Natural killer cell (primary cell): ENCODE results near the gene CA4. TPM values are rescaled to one million over a fixed set of nuclear protein-coding genes. Genes with fewer than 3 reads are reported as not detected.

ENCODE experiments used
- ATAC-seq, 3 donors: fragments of 150-1000 bp in 2 of 3; fragments of 200-7000 bp in 1 of 3; cut with Tn5 transposase; 1 replicate in 1 of 3; 2 replicates in 2 of 3; pipeline ENCODE4 v1.10.0; 2021; ENCODE audit warnings: mild to moderate bottlenecking in 2 of 3, moderate library complexity in 2 of 3
- DNase-seq, 2 donors: peaks; one replicate each; pipeline versions ENCODE4 v3.0.0 to v3.0.0-alpha.2; 2013 to 2021; ENCODE audit warnings: mixed read lengths in 1 of 2
- H3K27ac ChIP-seq: one replicate; pipeline ENCODE4 v1.5.1; 2013; ENCODE audit warnings: mild to moderate bottlenecking, low read length
- H3K27me3 ChIP-seq: one replicate; pipeline ENCODE4 v1.6.1; 2013; ENCODE audit warnings: low read length; ENCODE audit not compliant: control insufficient read depth, insufficient read depth
- H3K36me3 ChIP-seq: one replicate; pipeline ENCODE4 v1.6.1; 2013; ENCODE audit warnings: low read length; ENCODE audit not compliant: control insufficient read depth, insufficient read depth
- H3K4me1 ChIP-seq: one replicate; pipeline ENCODE4 v1.6.1; 2013; ENCODE audit warnings: low read length; ENCODE audit not compliant: control insufficient read depth, insufficient read depth
- H3K4me3 ChIP-seq: one replicate; pipeline ENCODE4 v1.5.1; 2013; ENCODE audit warnings: low read length
- H3K9me3 ChIP-seq: one replicate; pipeline ENCODE4 v1.6.1; 2013; ENCODE audit warnings: low read length; ENCODE audit not compliant: control insufficient read depth, insufficient read depth
- H3K27ac Mint-ChIP-seq, 2 donors: one replicate each; pipeline ENCODE4 v1.8.0; 2022; ENCODE audit warnings: mild to moderate bottlenecking in 2 of 2, mixed read lengths in 2 of 2, moderate library complexity in 1 of 2
- H3K27me3 Mint-ChIP-seq, 2 donors: one replicate each; pipeline ENCODE4 v1.8.0; 2022; ENCODE audit warnings: low read depth in 2 of 2, mixed read lengths in 2 of 2
- H3K36me3 Mint-ChIP-seq: one replicate; pipeline ENCODE4 v1.8.0; 2022; ENCODE audit warnings: mixed read lengths
- H3K4me1 Mint-ChIP-seq, 2 donors: one replicate each; pipeline ENCODE4 v1.8.0; 2022; ENCODE audit warnings: mixed read lengths in 2 of 2
- H3K4me3 Mint-ChIP-seq: one replicate; pipeline ENCODE4 v1.8.0; 2022; ENCODE audit warnings: mild to moderate bottlenecking, moderate library complexity, mixed read lengths
- H3K9me3 Mint-ChIP-seq, 2 donors: one replicate each; pipeline ENCODE4 v1.8.0; 2022; ENCODE audit warnings: mixed read lengths in 2 of 2
- WGBS: methylation state at CpG from one replicate; pipeline ENCODE4 v1.1.7; 2013; ENCODE audit warnings: missing lambda C conversion rate; ENCODE audit not compliant: insufficient coverage; 5-methylcytosine and 5-hydroxymethylcytosine counted together
- intact Hi-C: fragments of 100-400 bp; cut with micrococcal nuclease; formaldehyde crosslinking; loops from one replicate; pipeline ENCODE4 v1.14.2; 2022
- total RNA-seq, 4 donors: library from RNA; stranded (reverse); fragments of 120-200 nt in 1 of 4; gene quantifications; one replicate each; pipeline versions ENCODE4 v1.2.3 to v1.2.4, GENCODE V29; 2013 to 2022
- TF ChIP-seq, protein P1 (sequence below): fragments of 200-600 bp; IDR thresholded peaks from one replicate; pipeline ENCODE4 v1.8.0; 2022; ENCODE audit warnings: antibody characterized with exemption

Gene CA4
- total RNA-seq, 3 donors from 2014 or later (not counting 1 experiment from before 2014, with no cell fraction given): 1.3 TPM; not detected in 2

DNA sequence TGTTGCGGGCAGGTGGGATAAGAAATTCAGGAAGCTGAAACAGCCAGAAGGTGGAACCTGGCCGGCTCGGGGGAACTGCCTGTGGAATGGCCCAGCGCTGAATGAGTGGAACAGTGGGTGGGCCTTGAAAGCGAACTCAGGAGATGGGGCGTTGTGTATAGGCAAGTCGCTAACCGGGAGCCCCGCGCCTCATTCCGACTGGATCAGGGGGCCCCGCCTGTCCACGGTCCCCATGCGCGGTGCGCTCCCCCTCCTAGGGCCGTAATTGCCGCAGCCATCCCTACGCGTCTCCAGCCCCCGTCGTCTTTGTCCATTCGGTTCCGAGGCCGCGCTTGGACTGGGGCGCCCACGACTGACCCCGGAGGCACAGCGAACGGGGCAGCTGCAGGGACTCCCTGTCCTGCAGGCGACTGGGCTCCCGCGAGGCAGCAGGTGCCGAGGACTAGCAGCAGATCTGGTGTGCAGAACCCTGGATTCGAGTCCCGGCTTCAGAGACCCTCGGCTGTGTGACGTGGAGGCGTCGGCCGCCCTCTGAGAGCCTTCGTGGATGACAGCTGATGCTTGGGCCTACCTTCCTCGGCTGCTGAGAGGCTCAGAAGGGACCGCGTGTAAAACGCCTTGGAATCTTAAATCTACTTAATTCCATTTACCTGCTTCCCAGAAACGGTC lies 10.9 kb upstream of the CA4 start:
- Histone ChIP-seq H3K36me3 (no peaks in the 10 kb centered on the region), H3K27me3 (peaks cover 39% of the 10 kb centered on the region), H3K9me3 (no peaks in the 10 kb centered on the region), H3K4me3 (no peak overlapping the region), H3K4me1 (peaks cover 31% of the 10 kb centered on the region), H3K27ac (no peak overlapping the region)
- H3K27me3 Mint-ChIP-seq: peaks cover 42 to 73% of the 10 kb centered on the region in 2 donors
- intact Hi-C loops: no loop called here
- DNase-seq (no peak), ATAC-seq (no peak)
- H3K4me1 Mint-ChIP-seq: peaks cover 32 to 36% of the 10 kb centered on the region in 2 donors
- TF ChIP-seq, protein P1, sequence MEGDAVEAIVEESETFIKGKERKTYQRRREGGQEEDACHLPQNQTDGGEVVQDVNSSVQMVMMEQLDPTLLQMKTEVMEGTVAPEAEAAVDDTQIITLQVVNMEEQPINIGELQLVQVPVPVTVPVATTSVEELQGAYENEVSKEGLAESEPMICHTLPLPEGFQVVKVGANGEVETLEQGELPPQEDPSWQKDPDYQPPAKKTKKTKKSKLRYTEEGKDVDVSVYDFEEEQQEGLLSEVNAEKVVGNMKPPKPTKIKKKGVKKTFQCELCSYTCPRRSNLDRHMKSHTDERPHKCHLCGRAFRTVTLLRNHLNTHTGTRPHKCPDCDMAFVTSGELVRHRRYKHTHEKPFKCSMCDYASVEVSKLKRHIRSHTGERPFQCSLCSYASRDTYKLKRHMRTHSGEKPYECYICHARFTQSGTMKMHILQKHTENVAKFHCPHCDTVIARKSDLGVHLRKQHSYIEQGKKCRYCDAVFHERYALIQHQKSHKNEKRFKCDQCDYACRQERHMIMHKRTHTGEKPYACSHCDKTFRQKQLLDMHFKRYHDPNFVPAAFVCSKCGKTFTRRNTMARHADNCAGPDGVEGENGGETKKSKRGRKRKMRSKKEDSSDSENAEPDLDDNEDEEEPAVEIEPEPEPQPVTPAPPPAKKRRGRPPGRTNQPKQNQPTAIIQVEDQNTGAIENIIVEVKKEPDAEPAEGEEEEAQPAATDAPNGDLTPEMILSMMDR: no peak
- H3K9me3 Mint-ChIP-seq: no peaks in the 10 kb centered on the region
- no peak overlapping the region for H3K27ac Mint-ChIP-seq
- H3K4me3 Mint-ChIP-seq: no peak overlapping the region
- no peaks in the 10 kb centered on the region for H3K36me3 Mint-ChIP-seq
- 21% methylated on average over 48 of the region's 48 CpGs for whole genome bisulfite sequencing

DNA sequence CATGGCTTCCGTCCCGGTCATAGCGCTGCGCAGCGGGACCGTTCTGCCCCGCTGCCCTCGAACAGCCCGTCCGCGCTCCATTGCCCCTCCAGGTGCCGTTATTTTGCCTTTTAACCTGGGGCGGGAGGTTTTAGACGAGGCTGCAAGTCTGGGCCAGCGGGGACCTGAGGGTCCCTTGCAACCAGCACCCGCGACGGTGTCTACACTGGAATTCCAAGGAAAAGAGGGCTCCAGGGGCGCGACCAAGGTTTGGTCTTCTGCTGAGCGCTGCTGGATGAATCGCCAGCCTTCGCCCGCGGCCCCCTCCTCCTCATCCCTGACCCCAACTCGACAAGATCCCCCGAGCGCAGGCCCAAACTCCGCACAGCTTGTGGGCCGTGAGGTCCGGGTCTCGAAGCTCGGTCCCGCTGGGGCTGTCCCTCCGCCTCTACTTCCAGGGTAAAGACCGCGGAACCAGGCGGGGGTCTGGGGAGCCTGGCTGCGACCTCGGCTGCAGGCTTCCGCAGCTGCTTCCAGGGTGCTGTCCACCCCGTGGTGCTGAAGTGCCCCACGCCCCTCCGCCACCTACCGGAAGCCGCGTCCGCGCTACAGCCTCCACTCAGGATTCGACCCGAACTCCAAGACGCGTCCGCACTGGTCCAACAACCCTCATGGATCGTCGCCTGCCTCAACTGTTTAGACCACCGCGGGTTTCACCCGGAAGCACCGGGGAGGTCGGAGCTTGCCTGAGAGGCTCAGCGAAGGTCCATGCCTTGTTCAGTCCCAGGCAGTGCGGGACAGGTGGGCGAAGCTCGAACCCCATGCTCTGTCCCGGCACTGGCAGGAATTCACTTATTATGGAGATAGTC lies 10.1 kb upstream of the CA4 start:
- no peaks in the 10 kb centered on the region for H3K9me3 ChIP-seq
- H3K4me3 Mint-ChIP-seq: no peak overlapping the region
- no peaks in the 10 kb centered on the region for H3K9me3 Mint-ChIP-seq
- ATAC-seq (peak; percentile 67 to 75 (median 70)), DNase-seq (peak; percentile 62 to 82)
- H3K4me1 Mint-ChIP-seq: peaks cover 25 to 28% of the 10 kb centered on the region in 2 donors
- H3K27me3 Mint-ChIP-seq: peaks cover 49 to 73% of the 10 kb centered on the region in 2 donors
- 9% methylated on average over 66 of the region's 66 CpGs for WGBS
- no peaks in the 10 kb centered on the region for H3K36me3 ChIP-seq
- TF ChIP-seq, protein P1: peak; percentile 55
- H3K4me3 ChIP-seq: no peak overlapping the region
- intact Hi-C loops: no loop called here
- H3K4me1 ChIP-seq: peaks cover 24% of the 10 kb centered on the region
- no peaks in the 10 kb centered on the region for H3K36me3 Mint-ChIP-seq
- H3K27ac Mint-ChIP-seq: no peak overlapping the region
- no peak overlapping the region for H3K27ac ChIP-seq
- peaks cover 42% of the 10 kb centered on the region for H3K27me3 ChIP-seq

DNA sequence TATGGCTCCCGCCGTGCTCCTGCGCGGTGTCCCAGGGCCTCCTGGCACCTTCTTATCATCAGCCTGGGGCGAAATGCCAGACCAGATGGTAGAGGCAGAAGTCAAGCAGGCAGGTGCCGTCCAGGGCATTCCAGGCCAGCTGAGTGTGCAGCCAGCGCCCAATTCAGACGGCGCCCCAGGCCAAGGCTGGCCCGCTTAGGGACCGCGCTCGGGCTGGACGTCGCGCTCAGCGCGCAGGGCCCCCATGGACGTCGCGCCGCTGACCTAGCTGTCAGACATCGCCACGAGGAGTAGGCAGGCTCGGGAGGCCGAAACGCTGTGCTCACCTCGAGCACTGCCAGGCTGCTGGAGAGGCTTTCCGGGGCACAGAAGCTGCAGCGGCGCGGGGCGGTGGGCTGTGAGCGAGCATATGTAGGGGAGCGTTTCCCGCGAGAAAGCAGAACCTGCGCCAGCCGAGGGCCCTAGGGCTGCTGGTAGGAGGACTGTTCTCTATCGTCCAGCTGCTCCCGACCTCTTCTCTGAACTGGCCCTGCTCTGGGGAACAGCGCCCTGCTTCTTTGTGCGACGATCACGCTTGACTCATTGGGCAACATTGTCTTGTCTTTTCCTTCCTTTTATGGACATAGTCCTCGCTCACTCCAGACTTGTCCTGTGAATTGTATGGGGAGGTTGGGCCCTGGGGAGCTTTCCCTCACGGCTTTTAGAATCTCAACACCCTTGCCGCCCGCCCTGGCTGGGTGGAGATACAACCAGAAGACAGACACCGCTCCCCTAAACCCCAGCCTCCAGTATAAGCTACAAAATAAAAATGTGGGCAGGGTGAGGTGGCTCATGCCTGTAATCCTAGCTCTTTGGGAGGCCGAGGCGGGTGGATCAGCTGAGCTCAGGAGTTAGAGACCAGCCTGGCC lies 8.4 kb upstream of the CA4 start:
- H3K9me3 ChIP-seq: no peaks in the 10 kb centered on the region
- Mint-ChIP-seq H3K9me3 (no peaks in the 10 kb centered on the region), H3K27ac (no peak overlapping the region), H3K36me3 (no peaks in the 10 kb centered on the region), H3K27me3 (peaks cover 56 to 75% of the 10 kb centered on the region in 2 donors), H3K4me1 (peaks cover 10 to 12% of the 10 kb centered on the region in 2 donors), H3K4me3 (no peak overlapping the region)
- no peaks in the 10 kb centered on the region for H3K36me3 ChIP-seq
- 11% methylated on average over 47 of the region's 52 CpGs for WGBS
- H3K4me3 ChIP-seq: no peak overlapping the region
- H3K4me1 ChIP-seq: peaks cover 16% of the 10 kb centered on the region
- H3K27me3 ChIP-seq: peaks cover 45% of the 10 kb centered on the region
- no peak for DNase-seq
- intact Hi-C loops: no loop called here
- TF ChIP-seq, protein P1: no peak
- ATAC-seq: no peak
- H3K27ac ChIP-seq: no peak overlapping the region
